ENCODE results near the gene CAMK2A.
"Not testable (repeated sequence)": the region's sequence is repeated elsewhere in the genome, so short reads cannot be mapped to it uniquely, and the experiment has no call there.

Gene CAMK2A

DNA sequence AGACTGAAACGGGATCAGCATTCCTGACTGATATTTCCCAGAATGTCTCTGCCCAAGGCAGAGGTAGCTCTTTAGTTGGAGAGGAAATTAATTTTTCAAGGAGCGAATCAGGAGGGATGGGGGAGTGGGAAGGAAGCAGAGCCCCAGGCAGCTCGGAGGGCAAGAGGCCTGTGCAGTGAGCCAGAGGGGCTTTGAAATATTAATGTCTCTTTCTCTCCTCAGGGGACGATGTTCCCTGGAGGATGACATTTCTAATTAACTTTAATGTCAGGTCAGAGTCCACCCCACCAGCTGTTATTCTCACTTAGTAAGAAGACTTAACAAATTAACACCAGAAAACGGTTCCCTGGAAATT, 54.1 kb downstream of the CAMK2A start:
- no peaks in the 10 kb centered on the region for H3K27me3 ChIP-seq (ENCODE audit: control insufficient read depth, low read length)
- TF ChIP-seq EZH2phosphoT487 (IDR thresholded peaks at IDR 0.05; ENCODE audit: borderline replicate concordance, low read length) (no peak), CTCF (IDR thresholded peaks at IDR 0.05; ENCODE audit: low read depth, low read length, poor library complexity, severe bottlenecking) (no peak)
- H3K4me2 ChIP-seq (ENCODE audit: low read length), result no peak overlapping the region
- peaks cover 4% of the 10 kb centered on the region; the same call in 1 of the 2 replicates for H3K4me1 ChIP-seq (ENCODE audit: control insufficient read depth, low read length)
- no peaks in the 10 kb centered on the region for H4K20me1 ChIP-seq (ENCODE audit: control insufficient read depth, insufficient read depth, low read depth, low read length)
- H3K4me3 ChIP-seq (ENCODE audit: low read length), result no peak overlapping the region
- no peak overlapping the region for H3K27ac ChIP-seq (ENCODE audit: low read depth, low read length)
- H3K79me2 ChIP-seq (ENCODE audit: control insufficient read depth, low read length), result no peaks in the 10 kb centered on the region
- no peaks in the 10 kb centered on the region for H3K9me2 ChIP-seq (replicated peaks; ENCODE audit: control insufficient read depth, low read length)
- H3K36me3 ChIP-seq (ENCODE audit: control insufficient read depth, low read length), result no peaks in the 10 kb centered on the region
- no peaks in the 10 kb centered on the region for H3K9me3 ChIP-seq (ENCODE audit: control insufficient read depth, insufficient read depth, low read length)
- H3F3A ChIP-seq (ENCODE audit: control insufficient read depth, insufficient read depth), result no peaks in the 10 kb centered on the region

- H3F3A ChIP-seq (ENCODE audit: control insufficient read depth, insufficient read depth), result no peaks in the 10 kb centered on the region
- no peaks in the 10 kb centered on the region for H3K9me2 ChIP-seq (replicated peaks; ENCODE audit: control insufficient read depth, low read length)
- H3K4me2 ChIP-seq (ENCODE audit: low read length), result no peak overlapping the region
- H3K27ac ChIP-seq (ENCODE audit: low read depth, low read length), result no peak overlapping the region
- TF ChIP-seq EZH2phosphoT487 (IDR thresholded peaks at IDR 0.05; ENCODE audit: borderline replicate concordance, low read length) (no peak), CTCF (IDR thresholded peaks at IDR 0.05; ENCODE audit: low read depth, low read length, poor library complexity, severe bottlenecking) (no peak)
- H3K79me2 ChIP-seq (ENCODE audit: control insufficient read depth, low read length), result no peaks in the 10 kb centered on the region
- H3K4me1 ChIP-seq (ENCODE audit: control insufficient read depth, low read length), result peaks cover 4% of the 10 kb centered on the region; the same call in 1 of the 2 replicates
- no peaks in the 10 kb centered on the region for H3K36me3 ChIP-seq (ENCODE audit: control insufficient read depth, low read length)
- H3K9me3 ChIP-seq (ENCODE audit: control insufficient read depth, insufficient read depth, low read length), result no peaks in the 10 kb centered on the region
- no peaks in the 10 kb centered on the region for H4K20me1 ChIP-seq (ENCODE audit: control insufficient read depth, insufficient read depth, low read depth, low read length)
- no peaks in the 10 kb centered on the region for H3K27me3 ChIP-seq (ENCODE audit: control insufficient read depth, low read length)
- no peak overlapping the region for H3K4me3 ChIP-seq (ENCODE audit: low read length)
Measured at GRCh38 chr5:150234576-150235499, 54.7 kb downstream of the CAMK2A start.

GRCh38 chr5:150233706-150234105, 55.9 kb downstream of the CAMK2A start:
- H3K36me3 ChIP-seq (ENCODE audit: control insufficient read depth, low read length); H3K79me2 ChIP-seq (ENCODE audit: control insufficient read depth, low read length); H3F3A ChIP-seq (ENCODE audit: control insufficient read depth, insufficient read depth); H3K4me1 ChIP-seq (ENCODE audit: control insufficient read depth, low read length); H4K20me1 ChIP-seq (ENCODE audit: control insufficient read depth, insufficient read depth, low read depth, low read length); H3K9me3 ChIP-seq (ENCODE audit: control insufficient read depth, insufficient read depth, low read length); H3K9me2 ChIP-seq (replicated peaks; ENCODE audit: control insufficient read depth, low read length); H3K4me2 ChIP-seq (ENCODE audit: low read length); H3K27me3 ChIP-seq (ENCODE audit: control insufficient read depth, low read length); H3K27ac ChIP-seq (ENCODE audit: low read depth, low read length); H3K4me3 ChIP-seq (ENCODE audit: low read length): not testable (repeated sequence)

- H3K9me2 ChIP-seq (replicated peaks; ENCODE audit: control insufficient read depth, low read length), result no peaks in the 10 kb centered on the region
- no peaks in the 10 kb centered on the region for H3K79me2 ChIP-seq (ENCODE audit: control insufficient read depth, low read length)
- peaks cover 4% of the 10 kb centered on the region; the same call in 1 of the 2 replicates for H3K4me1 ChIP-seq (ENCODE audit: control insufficient read depth, low read length)
- no peaks in the 10 kb centered on the region for H3K9me3 ChIP-seq (ENCODE audit: control insufficient read depth, insufficient read depth, low read length)
- no peak overlapping the region for H3K4me2 ChIP-seq (ENCODE audit: low read length)
- no peaks in the 10 kb centered on the region for H3F3A ChIP-seq (ENCODE audit: control insufficient read depth, insufficient read depth)
- H3K27me3 ChIP-seq (ENCODE audit: control insufficient read depth, low read length), result no peaks in the 10 kb centered on the region
- H3K4me3 ChIP-seq (ENCODE audit: low read length), result no peak overlapping the region
- TF ChIP-seq EZH2phosphoT487 (IDR thresholded peaks at IDR 0.05; ENCODE audit: borderline replicate concordance, low read length) (no peak), CTCF (IDR thresholded peaks at IDR 0.05; ENCODE audit: low read depth, low read length, poor library complexity, severe bottlenecking) (no peak)
- H4K20me1 ChIP-seq (ENCODE audit: control insufficient read depth, insufficient read depth, low read depth, low read length), result no peaks in the 10 kb centered on the region
- H3K36me3 ChIP-seq (ENCODE audit: control insufficient read depth, low read length), result no peaks in the 10 kb centered on the region
- H3K27ac ChIP-seq (ENCODE audit: low read depth, low read length), result no peak overlapping the region
Measured at GRCh38 chr5:150230842-150231241, 58.7 kb downstream of the CAMK2A start.
